Neural progenitor cell (in vitro differentiated cells): ENCODE data around the gene GMCL1. TPM values are rescaled to one million over a fixed set of nuclear protein-coding genes. Genes with fewer than 3 reads are reported as not detected.

Experiments used
- DNase-seq: peaks from one replicate; pipeline ENCODE4 v3.0.0-alpha.2; 2016; ENCODE audit warnings: low spot score
- H2AFZ ChIP-seq: fragments of 200-600 bp; sonication (generic); replicated peaks from 2 replicates; pipeline ENCODE4 v1.6.1; 2016; ENCODE audit warnings: antibody characterized with exemption
- H3F3A ChIP-seq: fragments of 200-600 bp; sonication (generic); 2 replicates; pipeline ENCODE4 v1.6.1; 2016; ENCODE audit warnings: antibody characterized with exemption, low read depth
- H3K27ac ChIP-seq: fragments of 200-600 bp; sonication (generic); 2 replicates; pipeline ENCODE4 v1.5.1; 2016; ENCODE audit warnings: mild to moderate bottlenecking
- H3K27me3 ChIP-seq: fragments of 200-600 bp; sonication (generic); 2 replicates; pipeline ENCODE4 v1.6.1; 2016; ENCODE audit warnings: mild to moderate bottlenecking, moderate library complexity
- H3K36me3 ChIP-seq: fragments of 200-600 bp; sonication (generic); 2 replicates; pipeline ENCODE4 v1.5.1; 2016
- H3K4me1 ChIP-seq: fragments of 200-600 bp; sonication (generic); 2 replicates; pipeline ENCODE4 v1.6.1; 2016; ENCODE audit warnings: mixed run types
- H3K4me2 ChIP-seq: fragments of 200-600 bp; sonication (generic); 2 replicates; pipeline ENCODE4 v1.6.1; 2016
- H3K4me3 ChIP-seq: fragments of 200-600 bp; sonication (generic); 2 replicates; pipeline ENCODE4 v1.5.1; 2016
- H3K79me2 ChIP-seq: fragments of 200-600 bp; sonication (generic); 2 replicates; pipeline ENCODE4 v1.6.1; 2016; ENCODE audit warnings: low read depth
- H3K9ac ChIP-seq: fragments of 200-600 bp; sonication (generic); 2 replicates; pipeline ENCODE4 v1.6.1; 2016
- H3K9me3 ChIP-seq: fragments of 200-600 bp; sonication (generic); 2 replicates; pipeline ENCODE4 v1.5.1; 2016; ENCODE audit warnings: low read depth
- H4K20me1 ChIP-seq: fragments of 200-600 bp; sonication (generic); 2 replicates; pipeline ENCODE4 v1.6.1; 2016; ENCODE audit warnings: low read depth
- H3K27ac Mint-ChIP-seq: 3 replicates; pipeline ENCODE4 v1.8.0; 2021; ENCODE audit warnings: mixed read lengths
- H3K27me3 Mint-ChIP-seq: 2 replicates; pipeline ENCODE4 v1.8.0; 2022; ENCODE audit warnings: low read depth, mild to moderate bottlenecking, inconsistent platforms, moderate library complexity, mixed read lengths; ENCODE audit not compliant: insufficient read depth
- H3K36me3 Mint-ChIP-seq: 3 replicates; pipeline ENCODE4 v1.8.0; 2021; ENCODE audit warnings: mixed read lengths
- H3K4me1 Mint-ChIP-seq: 3 replicates; pipeline ENCODE4 v1.8.0; 2021; ENCODE audit warnings: mixed read lengths
- H3K4me3 Mint-ChIP-seq: 3 replicates; pipeline ENCODE4 v1.8.0; 2021; ENCODE audit warnings: mild to moderate bottlenecking, moderate library complexity, mixed read lengths
- H3K9me3 Mint-ChIP-seq: 3 replicates; pipeline ENCODE4 v1.8.0; 2020; ENCODE audit warnings: mixed read lengths
- EZH2 ChIP-seq: fragments of 200-600 bp; sonication (generic); IDR thresholded peaks from 2 replicates; pipeline ENCODE4 v1.6.1; 2017; ENCODE audit warnings: antibody characterized with exemption, mild to moderate bottlenecking, moderate library complexity
- EZH2phosphoT487 ChIP-seq: fragments of 200-600 bp; sonication (generic); IDR thresholded peaks from 2 replicates; pipeline ENCODE4 v1.6.1; 2017; ENCODE audit warnings: antibody characterized with exemption
- total RNA-seq: library from RNA; depleted of rRNA; stranded (reverse); fragments of >200 nt; gene quantifications from 2 replicates; pipeline ENCODE4 v1.2.3, GENCODE V29; 2015; ENCODE audit warnings: low replicate concordance
- TF ChIP-seq, protein P1 (sequence below): fragments of 200-600 bp; sonication (generic); IDR thresholded peaks from 2 replicates; pipeline ENCODE4 v1.5.1; 2017; ENCODE audit warnings: antibody characterized with exemption, mild to moderate bottlenecking

GMCL1 gene
- total RNA-seq, 1 donor from 2014 or later, result 23.1 TPM

GRCh38 chr2:69902213-69902922, 72.9 kb downstream of the GMCL1 start:
- peaks cover 17% of the 10 kb centered on the region for H3K36me3 Mint-ChIP-seq
- Histone ChIP-seq H3K4me2 (no peak overlapping the region), H3K9ac (no peak overlapping the region), H4K20me1 (peaks cover 3% of the 10 kb centered on the region), H2AFZ (no peak overlapping the region), H3K36me3 (peaks cover 30% of the 10 kb centered on the region), H3F3A (peaks cover 3% of the 10 kb centered on the region), H3K27me3 (no peaks in the 10 kb centered on the region), H3K27ac (no peak overlapping the region), H3K4me1 (no peaks in the 10 kb centered on the region), H3K79me2 (peaks cover 13% of the 10 kb centered on the region), H3K4me3 (no peak overlapping the region), H3K9me3 (no peaks in the 10 kb centered on the region)
- no peak for DNase-seq
- no peak overlapping the region for H3K4me3 Mint-ChIP-seq
- no peaks in the 10 kb centered on the region for H3K27me3 Mint-ChIP-seq
- H3K9me3 Mint-ChIP-seq, result no peaks in the 10 kb centered on the region
- H3K4me1 Mint-ChIP-seq, result no peaks in the 10 kb centered on the region
- TF ChIP-seq EZH2 (no peak), EZH2phosphoT487 (no peak)
- TF ChIP-seq, protein P1, sequence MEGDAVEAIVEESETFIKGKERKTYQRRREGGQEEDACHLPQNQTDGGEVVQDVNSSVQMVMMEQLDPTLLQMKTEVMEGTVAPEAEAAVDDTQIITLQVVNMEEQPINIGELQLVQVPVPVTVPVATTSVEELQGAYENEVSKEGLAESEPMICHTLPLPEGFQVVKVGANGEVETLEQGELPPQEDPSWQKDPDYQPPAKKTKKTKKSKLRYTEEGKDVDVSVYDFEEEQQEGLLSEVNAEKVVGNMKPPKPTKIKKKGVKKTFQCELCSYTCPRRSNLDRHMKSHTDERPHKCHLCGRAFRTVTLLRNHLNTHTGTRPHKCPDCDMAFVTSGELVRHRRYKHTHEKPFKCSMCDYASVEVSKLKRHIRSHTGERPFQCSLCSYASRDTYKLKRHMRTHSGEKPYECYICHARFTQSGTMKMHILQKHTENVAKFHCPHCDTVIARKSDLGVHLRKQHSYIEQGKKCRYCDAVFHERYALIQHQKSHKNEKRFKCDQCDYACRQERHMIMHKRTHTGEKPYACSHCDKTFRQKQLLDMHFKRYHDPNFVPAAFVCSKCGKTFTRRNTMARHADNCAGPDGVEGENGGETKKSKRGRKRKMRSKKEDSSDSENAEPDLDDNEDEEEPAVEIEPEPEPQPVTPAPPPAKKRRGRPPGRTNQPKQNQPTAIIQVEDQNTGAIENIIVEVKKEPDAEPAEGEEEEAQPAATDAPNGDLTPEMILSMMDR, result no peak
- no peak overlapping the region for H3K27ac Mint-ChIP-seq

DNA sequence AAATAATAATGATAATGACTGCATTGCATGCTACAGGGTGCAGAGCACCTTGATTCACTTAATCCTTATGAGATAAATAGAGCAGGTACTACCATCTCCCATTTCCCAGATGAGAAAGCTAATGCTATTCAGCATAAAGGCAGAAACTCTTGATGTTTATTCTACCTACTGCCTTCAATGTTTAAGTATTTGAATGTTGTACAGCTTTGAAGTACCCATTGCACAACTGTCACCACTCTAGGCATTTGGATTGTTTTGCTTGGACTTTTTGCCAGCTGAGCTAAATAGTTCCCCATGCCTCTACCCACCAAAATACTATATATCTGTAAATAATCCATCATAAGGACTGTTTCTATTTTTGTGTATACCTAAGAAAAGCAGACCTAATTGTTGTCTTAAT, 77.8 kb downstream of the GMCL1 start:
- Histone ChIP-seq H3K9me3 (no peaks in the 10 kb centered on the region), H3K4me1 (no peaks in the 10 kb centered on the region), H3F3A (peaks cover 23% of the 10 kb centered on the region), H3K79me2 (no peaks in the 10 kb centered on the region), H2AFZ (no peak overlapping the region), H4K20me1 (no peaks in the 10 kb centered on the region), H3K27ac (no peak overlapping the region), H3K4me2 (no peak overlapping the region), H3K36me3 (peaks cover 17% of the 10 kb centered on the region), H3K9ac (no peak overlapping the region), H3K27me3 (no peaks in the 10 kb centered on the region), H3K4me3 (no peak overlapping the region)
- no peaks in the 10 kb centered on the region for H3K4me1 Mint-ChIP-seq
- H3K27me3 Mint-ChIP-seq, result no peaks in the 10 kb centered on the region
- H3K4me3 Mint-ChIP-seq, result no peak overlapping the region
- peaks cover 7% of the 10 kb centered on the region for H3K36me3 Mint-ChIP-seq
- no peak overlapping the region for H3K27ac Mint-ChIP-seq
- H3K9me3 Mint-ChIP-seq, result no peaks in the 10 kb centered on the region
- DNase-seq, result no peak
- TF ChIP-seq EZH2 (no peak), EZH2phosphoT487 (no peak)
- TF ChIP-seq, protein P1, result no peak

GRCh38 chr2:69911985-69912563, 82.6 kb downstream of the GMCL1 start:
- H3K36me3 Mint-ChIP-seq, result peaks cover 4% of the 10 kb centered on the region
- no peak overlapping the region for H3K4me3 Mint-ChIP-seq
- H4K20me1 ChIP-seq, result no peaks in the 10 kb centered on the region
- no peak overlapping the region for H3K9ac ChIP-seq
- no peaks in the 10 kb centered on the region for H3K27me3 Mint-ChIP-seq
- H3K4me1 Mint-ChIP-seq, result peaks cover 6% of the 10 kb centered on the region
- H3K4me1 ChIP-seq, result no peaks in the 10 kb centered on the region
- no peaks in the 10 kb centered on the region for H3K9me3 Mint-ChIP-seq
- no peaks in the 10 kb centered on the region for H3K27me3 ChIP-seq
- H3K79me2 ChIP-seq, result no peaks in the 10 kb centered on the region
- no peak overlapping the region for H3K27ac Mint-ChIP-seq
- no peak overlapping the region for H3K4me3 ChIP-seq
- TF ChIP-seq EZH2, result no peak
- TF ChIP-seq, protein P1, result peak; percentile 84
- no peak overlapping the region for H3K4me2 ChIP-seq
- peaks cover 44% of the 10 kb centered on the region for H3F3A ChIP-seq
- no peaks in the 10 kb centered on the region for H3K9me3 ChIP-seq
- no peak overlapping the region for H2AFZ ChIP-seq
- peak; percentile 73 for DNase-seq
- H3K27ac ChIP-seq, result no peak overlapping the region
- no peaks in the 10 kb centered on the region for H3K36me3 ChIP-seq
